Thyroid gland (tissue), 4 donors: Measurements from ENCODE around the gene PAPLN. TPM values are rescaled to one million over a fixed set of nuclear protein-coding genes. Genes with fewer than 3 reads are reported as not detected.

ENCODE experiments used
- DNase-seq, 2 donors: peaks; one replicate each; pipeline ENCODE4 v3.0.0-alpha.2; 2019
- H3K27ac ChIP-seq, 3 donors: fragments of 200-600 bp; sonication (generic); 1 replicate in 2 of 3; 2 replicates in 1 of 3; pipeline ENCODE4 v1.5.1; 2016 to 2019; ENCODE audit warnings: mild to moderate bottlenecking in 1 of 3, moderate library complexity in 1 of 3
- H3K27me3 ChIP-seq: fragments of 200-600 bp; sonication (generic); one replicate; pipeline ENCODE4 v1.5.1; 2019
- H3K36me3 ChIP-seq, 2 donors: fragments of 200-600 bp; sonication (generic); one replicate each; pipeline ENCODE4 v1.5.1; 2016 to 2019
- H3K4me1 ChIP-seq, 2 donors: fragments of 200-600 bp; sonication (generic); one replicate each; pipeline ENCODE4 v1.5.1; 2017 to 2019
- H3K4me3 ChIP-seq, 3 donors: fragments of 200-600 bp; sonication (generic); replicated peaks in 1 of 3; 1 replicate in 2 of 3; 2 replicates in 1 of 3; pipeline ENCODE4 v1.5.1; 2016; ENCODE audit warnings: mild to moderate bottlenecking in 1 of 3
- H3K9me3 ChIP-seq: fragments of 200-600 bp; sonication (generic); one replicate; pipeline ENCODE4 v1.5.1; 2017
- POLR2A ChIP-seq, 2 donors: fragments of 450-650 bp; IDR thresholded peaks; one replicate each; pipeline ENCODE4 v1.6.1; 2017; ENCODE audit warnings: antibody characterized with exemption in 2 of 2, mild to moderate bottlenecking in 2 of 2, moderate library complexity in 1 of 2
- WGBS, 2 donors: methylation state at CpG; one replicate each; pipeline ENCODE4 v1.1.5; 2017; 5-methylcytosine and 5-hydroxymethylcytosine counted together
- intact Hi-C: fragments of 100-400 bp; cut with DNase I; formaldehyde crosslinking; loops from one replicate; pipeline ENCODE4 v1.15.1; 2023
- total RNA-seq, 4 donors: library from RNA; depleted of rRNA; stranded (reverse); fragments of >200 nt; gene quantifications; one replicate each; pipeline ENCODE4 v1.2.3, GENCODE V29; 2016
- TF ChIP-seq, protein P1 (sequence below), 6 experiments: fragments of 200-600 bp in 3 of 6; fragments of 450-650 bp in 3 of 6; sonication (generic) in 3 of 6; IDR thresholded peaks; one replicate each; pipeline ENCODE4 v1.5.1; 2016 to 2019; ENCODE audit warnings: antibody characterized with exemption in 6 of 6, mild to moderate bottlenecking in 2 of 6, inconsistent platforms in 1 of 6, moderate library complexity in 1 of 6

Gene PAPLN
- total RNA-seq, 4 donors from 2014 or later: 23.2 to 82.8 (median 48.4) TPM

DNA sequence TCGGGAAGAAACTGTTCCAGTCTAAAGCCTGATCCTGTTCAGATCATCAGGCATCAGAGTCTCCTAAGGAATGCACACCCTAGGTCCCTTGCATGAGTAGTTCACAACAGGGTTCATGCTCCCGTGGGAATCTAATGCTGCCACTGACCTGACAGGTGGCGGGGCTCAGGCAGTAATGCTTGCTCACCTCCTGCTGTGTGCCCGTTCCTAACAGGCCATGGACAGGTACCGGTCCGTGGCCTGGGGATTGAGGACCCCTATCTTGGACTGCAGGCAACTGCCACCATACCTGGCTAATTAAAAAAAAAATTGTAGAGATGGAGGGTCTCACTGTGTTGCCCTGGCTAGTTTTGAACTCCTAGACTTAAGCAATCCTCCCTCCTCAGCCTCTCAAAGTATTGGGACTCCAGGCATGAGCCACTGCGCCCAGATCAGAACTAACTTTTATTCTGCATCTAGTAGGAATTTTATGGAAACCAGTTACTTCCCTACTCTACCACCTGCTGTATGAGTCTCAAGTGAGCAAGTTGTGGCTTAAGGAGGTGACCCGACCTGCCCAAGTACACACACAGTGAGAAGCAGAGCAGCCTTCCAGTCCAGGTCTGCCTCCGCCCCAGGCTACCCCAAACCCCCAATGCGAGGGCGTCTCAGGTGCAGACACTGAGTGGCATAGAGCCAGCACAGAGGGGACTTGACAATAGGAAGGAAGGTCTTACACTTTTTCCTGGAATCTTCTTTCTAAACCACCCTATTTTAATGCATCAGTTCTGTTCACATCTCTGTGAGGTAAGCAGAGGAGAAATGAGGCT, 2.5 kb upstream of the PAPLN start:
- H3K4me1 ChIP-seq: peaks cover 17 to 25% of the 10 kb centered on the region in 2 donors
- H3K27ac ChIP-seq: no peak overlapping the region
- no peaks in the 10 kb centered on the region for H3K9me3 ChIP-seq
- 89 to 92% methylated on average over 7 to 11 of the region's 11 CpGs for WGBS, 2 donors
- TF ChIP-seq, protein P1, sequence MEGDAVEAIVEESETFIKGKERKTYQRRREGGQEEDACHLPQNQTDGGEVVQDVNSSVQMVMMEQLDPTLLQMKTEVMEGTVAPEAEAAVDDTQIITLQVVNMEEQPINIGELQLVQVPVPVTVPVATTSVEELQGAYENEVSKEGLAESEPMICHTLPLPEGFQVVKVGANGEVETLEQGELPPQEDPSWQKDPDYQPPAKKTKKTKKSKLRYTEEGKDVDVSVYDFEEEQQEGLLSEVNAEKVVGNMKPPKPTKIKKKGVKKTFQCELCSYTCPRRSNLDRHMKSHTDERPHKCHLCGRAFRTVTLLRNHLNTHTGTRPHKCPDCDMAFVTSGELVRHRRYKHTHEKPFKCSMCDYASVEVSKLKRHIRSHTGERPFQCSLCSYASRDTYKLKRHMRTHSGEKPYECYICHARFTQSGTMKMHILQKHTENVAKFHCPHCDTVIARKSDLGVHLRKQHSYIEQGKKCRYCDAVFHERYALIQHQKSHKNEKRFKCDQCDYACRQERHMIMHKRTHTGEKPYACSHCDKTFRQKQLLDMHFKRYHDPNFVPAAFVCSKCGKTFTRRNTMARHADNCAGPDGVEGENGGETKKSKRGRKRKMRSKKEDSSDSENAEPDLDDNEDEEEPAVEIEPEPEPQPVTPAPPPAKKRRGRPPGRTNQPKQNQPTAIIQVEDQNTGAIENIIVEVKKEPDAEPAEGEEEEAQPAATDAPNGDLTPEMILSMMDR (IDR thresholded peaks at IDR 0.05): no peak
- no peak for TF ChIP-seq POLR2A (IDR thresholded peaks at IDR 0.05)
- H3K4me3 ChIP-seq: no peak overlapping the region
- H3K27me3 ChIP-seq: no peaks in the 10 kb centered on the region
- intact Hi-C loops: no loop called here
- no peaks in the 10 kb centered on the region for H3K36me3 ChIP-seq
- no peak for DNase-seq

DNA sequence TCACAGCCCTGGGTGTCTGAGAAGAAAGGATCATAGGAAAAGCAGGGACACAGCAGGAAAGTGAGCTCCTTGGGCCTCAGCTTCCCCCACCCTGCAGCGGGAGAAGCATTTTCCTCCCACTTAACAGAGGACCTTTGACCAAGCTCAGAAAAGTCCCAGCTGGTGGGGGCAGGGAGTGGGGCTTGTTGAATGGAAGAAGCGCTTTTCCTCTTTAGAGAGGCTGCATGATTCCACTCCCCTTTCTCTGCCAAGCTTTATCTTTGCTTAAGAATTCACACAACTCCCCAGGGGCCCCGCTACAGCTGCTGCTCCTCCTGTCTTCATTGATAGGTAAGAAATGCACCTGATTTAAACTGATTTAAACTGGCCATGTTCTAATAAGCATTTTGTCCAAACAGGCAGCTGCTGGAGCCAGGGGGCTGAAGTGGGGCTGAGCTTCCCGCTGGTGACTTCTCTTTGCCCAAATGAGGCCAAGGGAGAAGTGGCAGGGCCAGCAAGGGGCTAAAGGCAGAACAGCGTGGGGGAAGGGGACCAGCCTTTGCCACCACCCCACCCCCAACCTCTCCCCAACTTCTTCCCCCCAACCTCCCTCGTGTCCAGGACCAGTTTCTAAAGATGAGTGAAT, 1.7 kb upstream of the PAPLN start:
- no peak overlapping the region for H3K4me3 ChIP-seq
- H3K27ac ChIP-seq: no peak overlapping the region
- H3K36me3 ChIP-seq: no peaks in the 10 kb centered on the region
- WGBS, 2 donors: 71 to 84% methylated on average over 6 of the region's 6 CpGs
- DNase-seq: no peak
- H3K9me3 ChIP-seq: no peaks in the 10 kb centered on the region
- intact Hi-C loops: no loop called here
- H3K27me3 ChIP-seq: no peaks in the 10 kb centered on the region
- TF ChIP-seq POLR2A (IDR thresholded peaks at IDR 0.05): no peak
- TF ChIP-seq, protein P1 (IDR thresholded peaks at IDR 0.05): no peak
- peaks cover 19 to 34% of the 10 kb centered on the region in 2 donors for H3K4me1 ChIP-seq

DNA sequence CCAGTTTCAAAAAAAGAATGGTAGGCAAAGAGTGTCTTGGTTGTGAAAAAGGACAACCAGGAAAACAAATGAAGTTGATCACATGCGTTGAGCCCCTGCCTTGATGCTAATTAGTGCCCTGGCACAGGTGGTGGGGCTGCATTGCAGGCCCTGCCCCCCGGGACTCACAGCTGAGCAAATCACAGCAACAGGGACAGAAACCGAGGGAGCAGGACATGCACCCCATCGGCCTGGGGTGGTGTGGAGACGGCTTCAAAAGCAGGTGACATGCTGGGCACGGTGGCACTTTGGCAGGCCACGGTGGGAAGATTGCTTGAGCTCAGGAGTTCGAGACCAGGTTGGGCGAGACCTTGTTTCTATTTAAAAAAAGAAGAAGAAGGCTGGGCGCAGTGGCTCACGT, 1.1 kb upstream of the PAPLN start:
- DNase-seq: no peak
- 78 to 83% methylated on average over 11 of the region's 11 CpGs for WGBS, 2 donors
- Histone ChIP-seq H3K27me3 (no peaks in the 10 kb centered on the region), H3K4me1 (peaks cover 22 to 39% of the 10 kb centered on the region in 2 donors), H3K36me3 (no peaks in the 10 kb centered on the region), H3K9me3 (no peaks in the 10 kb centered on the region), H3K27ac (no peak overlapping the region), H3K4me3 (no peak overlapping the region)
- TF ChIP-seq POLR2A (IDR thresholded peaks at IDR 0.05): no peak
- TF ChIP-seq, protein P1 (IDR thresholded peaks at IDR 0.05): no peak
- intact Hi-C loops: no loop called here

DNA sequence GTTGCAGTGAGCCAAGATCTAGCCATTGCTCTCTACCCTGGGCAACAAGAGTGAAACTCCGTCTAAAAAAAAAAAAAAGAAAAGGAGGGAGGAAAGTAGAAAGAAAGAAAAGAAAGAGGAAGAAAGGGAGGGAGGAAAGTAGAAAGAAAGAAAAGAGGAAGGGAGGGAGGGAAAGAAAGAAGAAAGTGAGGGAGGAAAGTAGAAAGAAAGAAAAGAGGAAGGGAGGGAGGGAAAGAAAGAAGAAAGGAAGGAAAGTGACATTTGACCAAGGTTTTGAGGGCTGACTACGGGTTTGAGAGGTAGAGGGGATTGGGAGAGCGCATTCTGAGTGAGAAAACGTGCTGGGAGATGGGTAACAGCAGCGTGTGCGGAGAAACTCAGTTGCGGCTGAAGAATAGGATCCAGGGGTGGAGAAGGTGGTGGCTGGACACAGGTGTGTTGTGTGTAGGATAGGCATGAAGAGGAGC, 521 bp upstream of the PAPLN start:
- Histone ChIP-seq H3K27ac (peak overlapping the region in 1 of 3 donors; percentile 24), H3K36me3 (no peaks in the 10 kb centered on the region), H3K27me3 (no peaks in the 10 kb centered on the region), H3K4me3 (no peak overlapping the region), H3K4me1 (peaks cover 28 to 45% of the 10 kb centered on the region in 2 donors), H3K9me3 (no peaks in the 10 kb centered on the region)
- TF ChIP-seq POLR2A (IDR thresholded peaks at IDR 0.05): no peak
- TF ChIP-seq, protein P1 (IDR thresholded peaks at IDR 0.05): no peak
- WGBS, 2 donors: 73 to 84% methylated on average over 6 of the region's 7 CpGs
- DNase-seq: no peak
- intact Hi-C loops: no loop called here
